AML-193 (cell line): ENCODE results near the gene FKBP14.
"Not testable (repeated sequence)": the region's sequence is repeated elsewhere in the genome, so short reads cannot be mapped to it uniquely, and the experiment has no call there.

Experiments
- DNase-seq, 2 experiments: peaks; one replicate each; lab custom pipeline; 2025; lab: John Stamatoyannopoulos, UW

The FKBP14 gene

GRCh38 chr7:29990931-29991330 is 35.6 kb downstream of the FKBP14 start:
- DNase-seq, result no peak

GRCh38 chr7:29989257-29989995 is 37.1 kb downstream of the FKBP14 start, which contains the start of gene SCRN1:
SCRN1 (minus strand) TSS chr7:29989801; CDS start chr7:29969067, 20,734 bp downstream.
- DNase-seq, result no peak

GRCh38 chr7:29988424-29989256 is 37.9 kb downstream of the FKBP14 start:
- peak; percentile 26 to 28 for DNase-seq

- DNase-seq, result no peak
These were observed 38.6 kb downstream of the FKBP14 start for GRCh38 chr7:29987811-29988317.

- DNase-seq, result no peak
These were observed 39.4 kb downstream of the FKBP14 start for GRCh38 chr7:29987083-29987482.

- DNase-seq, result no peak
These were observed 46.4 kb downstream of the FKBP14 start for GRCh38 chr7:29980151-29980550.

GRCh38 chr7:29977886-29978651 is 48.4 kb downstream of the FKBP14 start:
- no peak for DNase-seq

GRCh38 chr7:29976673-29977415 is 49.7 kb downstream of the FKBP14 start:
- no peak for DNase-seq

GRCh38 chr7:29976266-29976665 is 50.2 kb downstream of the FKBP14 start:
- no peak for DNase-seq

GRCh38 chr7:29975561-29975960 is 50.9 kb downstream of the FKBP14 start:
- no peak for DNase-seq

- DNase-seq, result no peak
These were observed 52.2 kb downstream of the FKBP14 start for GRCh38 chr7:29974286-29974685.

GRCh38 chr7:29972315-29972669 is 54.2 kb downstream of the FKBP14 start:
- no peak for DNase-seq

- no peak for DNase-seq
These were observed 54.8 kb downstream of the FKBP14 start for GRCh38 chr7:29971566-29972314.

- no peak for DNase-seq
These were observed 56.3 kb downstream of the FKBP14 start for GRCh38 chr7:29970158-29970557.

- DNase-seq, result no peak
These were observed 56.8 kb downstream of the FKBP14 start for GRCh38 chr7:29969738-29970137.

GRCh38 chr7:29968683-29969395 is 57.7 kb downstream of the FKBP14 start:
- no peak for DNase-seq

GRCh38 chr7:29965030-29965429 is 61.5 kb downstream of the FKBP14 start:
- no peak for DNase-seq

GRCh38 chr7:29962035-29962434 is 64.5 kb downstream of the FKBP14 start:
- no peak for DNase-seq

- DNase-seq, result not testable (repeated sequence)
These were observed 64.9 kb downstream of the FKBP14 start for GRCh38 chr7:29961611-29962010.
